ENCODE results near the gene CBLB. TPM values are rescaled to one million over a fixed set of nuclear protein-coding genes. Genes with fewer than 3 reads are reported as not detected.

CBLB gene
- total RNA-seq, 2 experiments from 2014 or later: 24.5 to 38.5 TPM

GRCh38 chr3:105613120-105613519 is 255.7 kb downstream of the CBLB start:
- no peaks in the 10 kb centered on the region for H3K36me3 ChIP-seq (ENCODE audit: insufficient read depth, low read length)
- H3K4me3 ChIP-seq (ENCODE audit: low read depth, low read length, poor library complexity, severe bottlenecking): no peak overlapping the region
- TF ChIP-seq CTCF (conservative IDR thresholded peaks at IDR 0.05; ENCODE audit: low read length) (no peak), EZH2phosphoT487 (IDR thresholded peaks at IDR 0.05; ENCODE audit: borderline replicate concordance, low read depth, low read length) (no peak)
- H3K4me1 ChIP-seq (ENCODE audit: insufficient read depth, low read length, poor library complexity, severe bottlenecking): no peaks in the 10 kb centered on the region
- no peaks in the 10 kb centered on the region for H4K20me1 ChIP-seq (ENCODE audit: insufficient read depth, low read length)
- no peaks in the 10 kb centered on the region for H3K9me3 ChIP-seq (ENCODE audit: low read length)
- no TSS peak for BruUV-seq (replicated peaks)
- H2AFZ ChIP-seq (ENCODE audit: low read length): no peak overlapping the region
- CTCF ChIA-PET (ENCODE audit: unreplicated experiment): no interaction called here
- intact Hi-C loops (cut with micrococcal nuclease; ENCODE audit: unreplicated experiment): no loop called here
- POLR2A ChIA-PET: no interaction called here
- no peak overlapping the region for H3K4me2 ChIP-seq (ENCODE audit: low read length)
- H3K9me2 ChIP-seq (ENCODE audit: insufficient read depth, low read length): no peaks in the 10 kb centered on the region
- H3K79me2 ChIP-seq (ENCODE audit: insufficient read depth, low read depth, low read length): no peaks in the 10 kb centered on the region
- H3K27ac ChIP-seq (ENCODE audit: low read depth, low read length, poor library complexity, severe bottlenecking): no peak overlapping the region
- DNase-seq (ENCODE audit: low spot score): no peak

GRCh38 chr3:105611304-105612192 is 257.3 kb downstream of the CBLB start:
- no peak for DNase-seq (ENCODE audit: low spot score)
- no peaks in the 10 kb centered on the region for H3K9me2 ChIP-seq (ENCODE audit: insufficient read depth, low read length)
- H3K27ac ChIP-seq (ENCODE audit: low read depth, low read length, poor library complexity, severe bottlenecking): no peak overlapping the region
- no TSS peak for BruUV-seq (replicated peaks)
- CTCF ChIA-PET (ENCODE audit: unreplicated experiment): no interaction called here
- H3K4me1 ChIP-seq (ENCODE audit: insufficient read depth, low read length, poor library complexity, severe bottlenecking): no peaks in the 10 kb centered on the region
- no peak overlapping the region for H3K4me3 ChIP-seq (ENCODE audit: low read depth, low read length, poor library complexity, severe bottlenecking)
- no peaks in the 10 kb centered on the region for H3K9me3 ChIP-seq (ENCODE audit: low read length)
- TF ChIP-seq EZH2phosphoT487 (IDR thresholded peaks at IDR 0.05; ENCODE audit: borderline replicate concordance, low read depth, low read length) (no peak), CTCF (conservative IDR thresholded peaks at IDR 0.05; ENCODE audit: low read length) (no peak)
- H3K79me2 ChIP-seq (ENCODE audit: insufficient read depth, low read depth, low read length): no peaks in the 10 kb centered on the region
- H4K20me1 ChIP-seq (ENCODE audit: insufficient read depth, low read length): no peaks in the 10 kb centered on the region
- H2AFZ ChIP-seq (ENCODE audit: low read length): no peak overlapping the region
- intact Hi-C loops (cut with micrococcal nuclease; ENCODE audit: unreplicated experiment): no loop called here
- POLR2A ChIA-PET: interaction anchor here (0.6 kb wide), 1 partner anchor 304 kb away, joined by 3 read pairs; no protein-coding TSS in a partner anchor
- no peaks in the 10 kb centered on the region for H3K36me3 ChIP-seq (ENCODE audit: insufficient read depth, low read length)
- H3K4me2 ChIP-seq (ENCODE audit: low read length): no peak overlapping the region

- no TSS peak for BruUV-seq (replicated peaks)
- no peaks in the 10 kb centered on the region for H3K79me2 ChIP-seq (ENCODE audit: insufficient read depth, low read depth, low read length)
- ChIA-PET POLR2A (interaction anchor here (0.6 kb wide), 1 partner anchor 9 kb away, joined by 4 read pairs; no protein-coding TSS in a partner anchor), CTCF (ENCODE audit: unreplicated experiment) (no interaction called here)
- DNase-seq (ENCODE audit: low spot score): no peak
- TF ChIP-seq CTCF (conservative IDR thresholded peaks at IDR 0.05; ENCODE audit: low read length) (no peak), EZH2phosphoT487 (IDR thresholded peaks at IDR 0.05; ENCODE audit: borderline replicate concordance, low read depth, low read length) (no peak)
- no peak overlapping the region for H3K27ac ChIP-seq (ENCODE audit: low read depth, low read length, poor library complexity, severe bottlenecking)
- no peaks in the 10 kb centered on the region for H3K9me2 ChIP-seq (ENCODE audit: insufficient read depth, low read length)
- no peaks in the 10 kb centered on the region for H3K36me3 ChIP-seq (ENCODE audit: insufficient read depth, low read length)
- no peaks in the 10 kb centered on the region for H4K20me1 ChIP-seq (ENCODE audit: insufficient read depth, low read length)
- intact Hi-C loops (cut with micrococcal nuclease; ENCODE audit: unreplicated experiment): no loop called here
- no peak overlapping the region for H3K4me3 ChIP-seq (ENCODE audit: low read depth, low read length, poor library complexity, severe bottlenecking)
- no peak overlapping the region for H3K4me2 ChIP-seq (ENCODE audit: low read length)
- H3K9me3 ChIP-seq (ENCODE audit: low read length): no peaks in the 10 kb centered on the region
- H3K4me1 ChIP-seq (ENCODE audit: insufficient read depth, low read length, poor library complexity, severe bottlenecking): no peaks in the 10 kb centered on the region
- no peak overlapping the region for H2AFZ ChIP-seq (ENCODE audit: low read length)
Measured at GRCh38 chr3:105610473-105610872, 258.3 kb downstream of the CBLB start.

Data from OCI-LY7 (cell line).